ENCODE data around the gene PGLYRP4. TPM values are rescaled to one million over a fixed set of nuclear protein-coding genes. Genes with fewer than 3 reads are reported as not detected.
"Not testable (repeated sequence)": the region's sequence is repeated elsewhere in the genome, so short reads cannot be mapped to it uniquely, and the experiment has no call there.

PGLYRP4 gene
- polyA plus RNA-seq, 6 donors from 2014 or later, result not detected

DNA sequence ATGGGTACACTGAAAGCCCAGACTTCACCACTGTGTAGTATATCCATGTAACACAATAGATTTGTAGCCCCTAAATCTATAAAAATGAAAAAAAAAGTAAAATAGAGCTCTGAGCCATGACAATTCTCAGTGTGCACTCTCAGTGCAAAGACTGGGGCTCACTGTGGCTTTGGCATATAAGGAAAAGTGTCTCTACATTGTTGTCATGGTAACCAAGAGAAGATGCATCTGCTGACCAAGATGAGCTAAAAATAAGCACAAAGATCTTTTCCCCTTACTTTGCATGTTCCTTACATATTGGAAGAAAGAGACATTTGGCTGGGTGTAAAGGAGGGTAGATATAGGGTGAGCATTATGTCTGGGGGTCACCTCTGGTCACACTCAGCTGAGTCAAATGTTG, 12.0 kb downstream of the PGLYRP4 start:
- no peak overlapping the region for H3K27ac Mint-ChIP-seq

GRCh38 chr1:153333902-153334301, 14.7 kb downstream of the PGLYRP4 start:
- peaks cover 6 to 46% (median 31%) of the 10 kb centered on the region in 7 donors for H3K9me3 Mint-ChIP-seq
- H3K27me3 Mint-ChIP-seq, result peaks cover 42 to 68% (median 55%) of the 10 kb centered on the region in 3 donors
- DNase-seq, result no peak

More for the DNA sequence above, 12.0 kb downstream of the PGLYRP4 start:
- Mint-ChIP-seq H3K36me3 (peaks cover 0 to 25% of the 10 kb centered on the region in 2 donors), H3K4me3 (no peak overlapping the region), H3K9me3 (peaks cover 5 to 22% (median 13%) of the 10 kb centered on the region in 7 donors), H3K27me3 (peaks cover 54 to 65% (median 56%) of the 10 kb centered on the region in 3 donors), H3K4me1 (peaks cover 0 to 2% (median 0%) of the 10 kb centered on the region in 3 donors)
- no peak for DNase-seq
- ATAC-seq (ENCODE audit: low read depth in 2 of 2), result no peak

GRCh38 chr1:153324912-153325311, 23.7 kb downstream of the PGLYRP4 start:
- DNase-seq, result no peak
- peaks cover 4 to 28% of the 10 kb centered on the region in 2 donors for H3K36me3 Mint-ChIP-seq
- H3K27ac Mint-ChIP-seq, result no peak overlapping the region
- no peak for ATAC-seq (ENCODE audit: low read depth in 2 of 2)
- H3K27me3 Mint-ChIP-seq, result peaks cover 0 to 29% (median 13%) of the 10 kb centered on the region in 3 donors
- H3K9me3 Mint-ChIP-seq, result peaks cover 10 to 83% (median 42%) of the 10 kb centered on the region in 7 donors
- H3K4me3 Mint-ChIP-seq, result no peak overlapping the region
- H3K4me1 Mint-ChIP-seq, result no peaks in the 10 kb centered on the region

More at GRCh38 chr1:153333902-153334301, 14.7 kb downstream of the PGLYRP4 start:
- Mint-ChIP-seq H3K4me1 (peaks cover 0 to 3% (median 0%) of the 10 kb centered on the region in 3 donors), H3K4me3 (no peak overlapping the region), H3K36me3 (peaks cover 0 to 33% of the 10 kb centered on the region in 2 donors), H3K27ac (no peak overlapping the region)
- ATAC-seq (ENCODE audit: low read depth in 2 of 2), result no peak

- no peak for ATAC-seq (ENCODE audit: low read depth in 2 of 2)
These were observed 26.1 kb downstream of the PGLYRP4 start for GRCh38 chr1:153322568-153322967.

GRCh38 chr1:153318145-153318544, 30.5 kb downstream of the PGLYRP4 start:
- H3K4me3 Mint-ChIP-seq; H3K27ac Mint-ChIP-seq; DNase-seq; ATAC-seq (ENCODE audit: low read depth in 2 of 2); H3K4me1 Mint-ChIP-seq: not testable (repeated sequence)
- Mint-ChIP-seq H3K9me3 (peaks cover 5 to 36% (median 27%) of the 10 kb centered on the region in 7 donors), H3K36me3 (peaks cover 0 to 16% of the 10 kb centered on the region in 2 donors), H3K27me3 (peaks cover 7 to 55% (median 27%) of the 10 kb centered on the region in 3 donors)

More at GRCh38 chr1:153322568-153322967, 26.1 kb downstream of the PGLYRP4 start:
- peaks cover 5 to 59% (median 26%) of the 10 kb centered on the region in 7 donors for H3K9me3 Mint-ChIP-seq
- H3K27me3 Mint-ChIP-seq, result peaks cover 0 to 37% (median 15%) of the 10 kb centered on the region in 3 donors
- no peak overlapping the region for H3K27ac Mint-ChIP-seq
- no peak for DNase-seq
- H3K4me1 Mint-ChIP-seq, result no peaks in the 10 kb centered on the region
- no peak overlapping the region for H3K4me3 Mint-ChIP-seq
- peaks cover 4 to 16% of the 10 kb centered on the region in 2 donors for H3K36me3 Mint-ChIP-seq

DNA sequence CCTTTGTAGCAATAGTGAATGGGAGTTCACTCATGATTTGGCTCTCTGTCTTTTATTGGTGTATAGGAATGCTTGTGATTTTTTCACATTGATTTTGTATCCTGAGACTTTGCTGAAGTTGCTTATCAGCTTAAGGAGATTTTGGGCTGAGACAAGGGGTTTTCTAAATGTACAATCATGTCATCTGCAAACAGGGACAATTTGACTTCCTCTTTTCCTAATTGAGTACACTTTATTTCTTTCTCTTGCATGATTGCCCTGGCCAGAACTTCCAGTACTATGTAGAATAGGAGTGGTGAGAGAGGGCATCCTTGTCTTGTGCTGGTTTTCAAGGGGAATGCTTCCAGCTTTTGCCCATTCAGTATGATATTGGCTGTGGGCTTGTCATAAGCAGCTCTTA, 32.6 kb downstream of the PGLYRP4 start:
- peak overlapping the region in 1 of 6 donors; percentile 18 for H3K27ac Mint-ChIP-seq
- not testable (repeated sequence) for H3K4me3 Mint-ChIP-seq; DNase-seq; ATAC-seq (ENCODE audit: low read depth in 2 of 2); H3K4me1 Mint-ChIP-seq; H3K36me3 Mint-ChIP-seq
- peaks cover 0 to 16% (median 10%) of the 10 kb centered on the region in 7 donors for H3K9me3 Mint-ChIP-seq
- peaks cover 9 to 44% (median 33%) of the 10 kb centered on the region in 3 donors for H3K27me3 Mint-ChIP-seq

GRCh38 chr1:153314388-153314787, 34.3 kb downstream of the PGLYRP4 start:
- not testable (repeated sequence) for H3K27ac Mint-ChIP-seq; H3K4me3 Mint-ChIP-seq; DNase-seq; ATAC-seq (ENCODE audit: low read depth in 2 of 2); H3K4me1 Mint-ChIP-seq; H3K36me3 Mint-ChIP-seq
- Mint-ChIP-seq H3K9me3 (peaks cover 0 to 13% (median 9%) of the 10 kb centered on the region in 7 donors), H3K27me3 (peaks cover 9 to 36% (median 26%) of the 10 kb centered on the region in 3 donors)

DNA sequence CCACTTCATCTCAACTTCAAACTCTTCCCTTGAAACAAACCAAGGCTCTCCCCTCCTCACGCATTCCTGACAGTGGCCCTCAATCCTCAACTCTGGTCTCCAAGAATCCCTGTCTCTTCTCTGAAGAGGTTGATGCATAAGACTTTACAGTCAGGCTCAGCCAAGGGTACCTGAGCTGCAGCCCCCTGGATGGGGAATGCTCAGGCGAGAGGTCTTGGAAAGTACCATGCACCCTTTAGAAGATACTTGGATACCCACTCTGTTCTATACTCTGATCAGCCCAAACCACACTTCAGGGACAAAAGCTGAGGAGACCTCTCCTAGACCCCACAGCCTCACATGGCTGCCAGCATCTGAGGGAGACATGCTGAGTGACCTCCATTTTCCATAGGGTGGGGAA, 35.4 kb downstream of the PGLYRP4 start:
- H3K4me1 Mint-ChIP-seq, result no peaks in the 10 kb centered on the region
- no peak overlapping the region for H3K4me3 Mint-ChIP-seq
- peaks cover 0 to 13% (median 7%) of the 10 kb centered on the region in 7 donors for H3K9me3 Mint-ChIP-seq
- no peaks in the 10 kb centered on the region for H3K36me3 Mint-ChIP-seq
- H3K27me3 Mint-ChIP-seq, result peaks cover 9 to 38% (median 26%) of the 10 kb centered on the region in 3 donors
- H3K27ac Mint-ChIP-seq, result no peak overlapping the region
- DNase-seq (no peak), ATAC-seq (ENCODE audit: low read depth in 2 of 2) (no peak)

DNA sequence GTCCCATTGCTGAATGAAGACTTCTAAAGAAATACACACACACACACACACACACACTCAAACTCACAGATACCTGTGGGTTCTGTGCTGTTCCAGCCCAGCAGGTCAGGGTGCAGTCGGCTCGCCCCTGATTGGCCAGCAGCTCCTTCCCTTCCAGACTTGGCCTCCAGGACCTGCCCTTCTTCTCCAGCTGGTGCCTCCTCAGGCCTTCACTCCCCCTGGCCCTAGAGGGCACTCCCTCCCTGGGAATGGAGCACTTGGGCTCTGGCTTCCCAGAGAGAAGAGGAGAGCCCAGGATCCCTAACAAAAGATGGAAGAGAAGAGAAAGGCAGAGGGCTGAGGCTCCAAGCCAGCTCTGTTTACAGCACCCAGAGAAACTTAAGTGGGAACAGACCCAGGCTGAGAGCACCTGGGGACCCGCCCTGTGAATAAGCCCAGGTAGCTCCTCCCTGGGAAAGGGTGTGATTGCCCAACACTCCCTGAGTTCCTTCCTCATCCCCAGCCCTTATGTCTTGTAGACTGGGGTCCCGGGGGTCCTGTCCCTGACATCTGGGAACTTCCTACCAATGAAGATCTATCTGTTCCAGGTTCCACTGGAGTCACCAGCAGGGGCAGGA, 36.0 kb downstream of the PGLYRP4 start, which contains the start of gene PGLYRP3:
TSS of gene PGLYRP3 (minus strand) at position 383 of the 617 bp plus-strand sequence. CDS start 2,287 bp downstream, outside the sequence.
- Mint-ChIP-seq H3K9me3 (peaks cover 0 to 13% (median 7%) of the 10 kb centered on the region in 7 donors), H3K4me3 (no peak within 1 kb of the TSS), H3K27me3 (peaks cover 9 to 32% (median 32%) of the 10 kb centered on the region in 3 donors), H3K4me1 (peaks cover 0 to under 1% (median 0%) of the 10 kb centered on the region in 3 donors), H3K36me3 (no peaks in the 10 kb centered on the region), H3K27ac (peak within 1 kb of the TSS in 1 of 6 donors; percentile 51)
- DNase-seq (no peak), ATAC-seq (ENCODE audit: low read depth in 2 of 2) (no peak)

DNA sequence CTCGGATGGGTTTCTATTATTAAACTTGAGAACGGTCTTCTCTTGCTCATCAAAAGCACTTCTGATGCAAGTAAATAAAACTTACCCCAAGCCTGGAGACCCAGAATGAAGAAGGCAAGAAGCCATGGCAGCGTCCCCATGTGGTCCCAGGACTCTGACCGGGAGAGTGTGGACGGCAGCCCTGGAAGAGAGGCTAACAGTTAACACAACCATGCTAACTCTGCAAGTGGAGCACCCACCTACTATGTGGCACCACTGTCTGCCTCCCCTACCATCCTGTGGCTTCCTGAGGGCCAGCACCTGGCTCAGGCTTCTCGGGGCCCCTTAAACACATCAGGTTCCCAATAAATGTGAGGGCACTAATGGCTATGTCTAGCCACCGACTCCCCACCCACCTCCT, 38.1 kb downstream of the PGLYRP4 start:
- ATAC-seq (ENCODE audit: low read depth in 2 of 2), result no peak
- H3K36me3 Mint-ChIP-seq, result no peaks in the 10 kb centered on the region

DNA sequence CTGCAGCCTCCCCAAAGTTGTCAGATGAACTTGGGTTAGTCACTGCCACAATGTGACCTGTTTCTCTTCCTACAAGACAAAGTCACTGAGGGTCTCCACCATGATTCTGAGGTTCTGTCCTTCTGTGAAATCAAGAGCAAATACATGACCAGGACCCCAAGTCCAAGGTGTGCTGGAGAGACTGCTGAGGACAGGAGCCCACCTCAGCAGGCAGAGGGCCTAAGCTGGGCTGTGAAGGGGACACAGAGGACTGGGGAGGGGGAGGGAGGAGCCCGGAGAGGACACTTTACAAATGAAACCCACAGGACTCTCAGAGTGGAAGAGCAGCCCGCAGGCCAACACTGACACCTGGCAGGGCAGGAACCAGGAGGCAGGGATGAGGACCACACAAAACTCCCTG, 39.2 kb downstream of the PGLYRP4 start:
- Mint-ChIP-seq H3K4me1 (peaks cover 0 to 5% (median 0%) of the 10 kb centered on the region in 3 donors), H3K27ac (no peak overlapping the region), H3K9me3 (peaks cover 0 to 4% (median 0%) of the 10 kb centered on the region in 7 donors), H3K4me3 (no peak overlapping the region), H3K36me3 (no peaks in the 10 kb centered on the region), H3K27me3 (peaks cover 14 to 32% (median 24%) of the 10 kb centered on the region in 3 donors)
- ATAC-seq (ENCODE audit: low read depth in 2 of 2), result no peak
- DNase-seq, result no peak

More for the DNA sequence above, 38.1 kb downstream of the PGLYRP4 start:
- Mint-ChIP-seq H3K4me3 (no peak overlapping the region), H3K9me3 (peaks cover 0 to 11% (median 6%) of the 10 kb centered on the region in 7 donors), H3K27me3 (peaks cover 9 to 32% (median 31%) of the 10 kb centered on the region in 3 donors), H3K4me1 (peaks cover 0 to 5% (median 0%) of the 10 kb centered on the region in 3 donors), H3K27ac (no peak overlapping the region)
- DNase-seq, result no peak

- peaks cover 0 to 5% (median 0%) of the 10 kb centered on the region in 3 donors for H3K4me1 Mint-ChIP-seq
- H3K27me3 Mint-ChIP-seq, result peaks cover 11 to 31% (median 22%) of the 10 kb centered on the region in 3 donors
- no peak for DNase-seq
- ATAC-seq (ENCODE audit: low read depth in 2 of 2), result no peak
- peak overlapping the region in 1 of 6 donors; percentile 13 for H3K27ac Mint-ChIP-seq
- peaks cover 0 to 1% (median 0%) of the 10 kb centered on the region in 7 donors for H3K9me3 Mint-ChIP-seq
- H3K4me3 Mint-ChIP-seq, result no peak overlapping the region
- H3K36me3 Mint-ChIP-seq, result no peaks in the 10 kb centered on the region
These were observed 40.1 kb downstream of the PGLYRP4 start for GRCh38 chr1:153308540-153308939.

GRCh38 chr1:153307221-153307600, 41.4 kb downstream of the PGLYRP4 start:
- H3K9me3 Mint-ChIP-seq, result no peaks in the 10 kb centered on the region
- H3K27ac Mint-ChIP-seq, result peak overlapping the region in 1 of 6 donors; percentile 53
- no peak overlapping the region for H3K4me3 Mint-ChIP-seq

More at GRCh38 chr1:153307221-153307600, 41.4 kb downstream of the PGLYRP4 start:
- Mint-ChIP-seq H3K4me1 (peaks cover 0 to 5% (median 0%) of the 10 kb centered on the region in 3 donors), H3K27me3 (peaks cover 5 to 21% (median 16%) of the 10 kb centered on the region in 3 donors), H3K36me3 (no peaks in the 10 kb centered on the region)
- no peak for ATAC-seq (ENCODE audit: low read depth in 2 of 2)
- no peak for DNase-seq
